GM19193 (cell line): ENCODE measurements around the gene PTH2.

Experiments
- POLR2A ChIP-seq: IDR thresholded peaks from 4 replicates; pipeline ENCODE4 v1.6.1; 2011; ENCODE audit not compliant: insufficient read depth, insufficient read length; ENCODE audit errors: extremely low read depth

The PTH2 gene

DNA sequence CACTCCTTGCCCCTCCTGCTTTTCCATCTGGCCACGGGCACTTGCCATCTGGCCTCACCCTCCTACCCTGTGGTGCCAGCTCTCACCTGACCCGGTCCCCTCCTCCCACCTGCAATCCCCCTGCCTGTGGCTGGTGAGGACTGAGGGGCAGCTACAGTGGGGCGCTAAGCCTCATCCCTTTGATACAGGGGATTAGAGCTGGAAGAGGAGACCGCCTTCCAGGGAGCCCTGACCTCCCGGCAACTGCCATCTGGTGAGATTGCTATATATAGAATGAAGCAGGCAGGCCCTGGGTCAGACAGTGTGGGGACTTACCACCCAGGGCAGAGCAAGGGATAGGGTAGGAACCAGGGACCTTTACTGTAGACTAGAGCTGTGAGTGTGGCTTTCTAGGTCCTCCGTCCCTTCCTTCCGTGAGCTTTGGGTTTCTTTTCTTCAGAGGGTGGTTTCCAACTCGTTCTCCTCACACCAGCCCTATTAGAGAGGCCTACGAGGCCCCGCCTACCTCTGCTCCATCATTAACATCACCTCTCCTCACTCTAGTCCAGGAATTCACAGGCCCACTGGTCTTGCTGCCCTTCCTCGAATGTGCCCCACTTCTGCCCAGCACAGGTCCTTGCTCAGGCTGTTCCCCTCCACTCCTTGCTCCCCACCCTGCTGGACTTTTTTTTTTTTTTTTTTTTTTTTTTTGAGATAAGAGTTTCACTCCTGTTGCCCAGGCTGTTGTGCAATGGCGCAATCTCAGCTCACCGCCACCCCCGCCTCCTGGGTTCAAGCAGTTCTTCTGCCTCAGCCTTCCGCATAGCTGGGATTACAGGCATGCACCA, 27.4 kb downstream of the PTH2 start:
- TF ChIP-seq POLR2A: no peak

DNA sequence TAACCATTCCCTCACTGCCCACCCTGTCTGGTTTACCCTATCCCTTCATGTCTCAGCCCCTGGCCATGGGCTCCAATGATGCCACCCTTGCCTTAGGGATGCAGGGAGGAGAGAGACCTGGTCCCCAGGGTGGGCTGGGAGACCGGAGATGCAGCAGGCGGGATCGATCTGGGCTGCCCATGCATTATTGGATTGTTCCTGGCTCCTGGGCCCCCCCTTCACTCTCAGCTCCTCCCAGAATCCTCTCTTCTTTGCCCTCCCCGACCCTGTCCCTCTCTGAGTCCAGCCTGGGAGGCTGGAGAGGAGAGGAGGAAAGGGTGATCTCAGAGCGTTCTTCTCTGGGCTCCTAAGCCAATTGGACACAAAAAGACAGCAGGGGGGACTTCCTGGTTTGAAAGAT, 29.4 kb downstream of the PTH2 start:
- TF ChIP-seq POLR2A: no peak

DNA sequence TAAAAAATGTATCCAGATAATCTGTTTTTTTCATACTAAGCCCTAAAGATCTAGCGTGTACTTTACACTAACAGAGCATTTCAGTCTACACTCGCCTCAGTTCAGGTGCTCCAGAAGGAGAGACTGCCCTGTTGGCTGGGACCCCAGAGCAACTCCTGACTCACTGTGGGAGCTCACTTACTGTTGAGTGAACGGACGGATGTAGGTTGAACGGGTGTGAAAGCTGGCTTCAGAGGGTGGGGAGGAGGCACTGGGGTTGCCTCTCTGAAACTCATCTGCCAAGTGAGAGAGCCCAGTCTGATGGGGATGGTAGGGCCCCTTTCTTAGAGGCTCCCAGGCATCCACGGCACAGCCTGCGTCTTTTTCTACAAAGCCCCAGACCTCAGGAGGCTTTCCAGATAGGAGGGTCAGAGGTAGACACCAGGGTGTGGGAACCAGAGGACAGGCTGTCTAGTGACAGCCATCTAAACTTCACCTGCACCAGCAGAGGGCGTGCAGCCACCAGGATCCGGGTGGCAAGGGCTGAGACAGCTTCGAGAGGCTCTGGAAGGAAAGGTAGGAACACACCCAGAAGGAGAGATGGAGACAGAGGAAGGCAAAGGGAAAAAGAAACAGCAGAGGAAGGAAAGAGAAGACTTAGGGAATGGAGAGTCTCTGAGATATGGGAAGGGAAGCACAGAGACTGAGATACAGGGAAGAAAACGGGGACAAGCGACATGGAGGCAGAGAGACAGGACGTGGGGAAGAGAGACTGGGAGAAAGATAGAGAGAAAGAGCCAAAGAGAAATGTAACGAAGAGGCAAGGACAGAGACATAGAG, 31.5 kb downstream of the PTH2 start:
- no peak for TF ChIP-seq POLR2A

- TF ChIP-seq POLR2A: no peak
Observed at GRCh38 chr19:49390929-49391359, 32.3 kb downstream of the PTH2 start.

GRCh38 chr19:49390131-49390928, 32.9 kb downstream of the PTH2 start:
- TF ChIP-seq POLR2A: no peak

GRCh38 chr19:49389406-49389805, 33.8 kb downstream of the PTH2 start:
- no peak for TF ChIP-seq POLR2A

DNA sequence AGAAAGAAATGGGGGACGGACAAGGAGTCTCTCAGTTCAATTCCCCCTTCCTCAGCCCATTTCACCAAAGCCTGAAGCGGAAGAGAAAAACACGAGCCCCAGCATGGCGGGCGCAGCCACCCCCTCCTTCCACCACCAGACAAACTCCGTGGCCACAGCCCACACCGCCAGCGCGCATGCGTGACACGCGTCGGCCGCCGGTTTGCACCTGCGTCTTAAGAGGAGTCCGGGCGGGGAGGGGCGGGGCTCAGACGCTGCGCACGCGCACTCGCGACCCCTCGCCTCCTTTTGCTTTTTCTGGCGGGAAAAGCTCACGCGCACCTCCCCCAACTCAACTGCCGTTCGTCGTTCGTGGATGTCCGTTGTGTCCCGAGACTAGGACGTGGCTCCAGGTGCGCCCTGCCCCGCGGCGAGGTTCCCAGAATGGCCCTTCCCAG, 35.3 kb downstream of the PTH2 start, which contains the start of gene KASH5:
KASH5 (plus strand) TSS at position 314 of the 437 bp plus-strand sequence. CDS start 2,635 bp downstream, outside the sequence.
- TF ChIP-seq POLR2A: no peak

DNA sequence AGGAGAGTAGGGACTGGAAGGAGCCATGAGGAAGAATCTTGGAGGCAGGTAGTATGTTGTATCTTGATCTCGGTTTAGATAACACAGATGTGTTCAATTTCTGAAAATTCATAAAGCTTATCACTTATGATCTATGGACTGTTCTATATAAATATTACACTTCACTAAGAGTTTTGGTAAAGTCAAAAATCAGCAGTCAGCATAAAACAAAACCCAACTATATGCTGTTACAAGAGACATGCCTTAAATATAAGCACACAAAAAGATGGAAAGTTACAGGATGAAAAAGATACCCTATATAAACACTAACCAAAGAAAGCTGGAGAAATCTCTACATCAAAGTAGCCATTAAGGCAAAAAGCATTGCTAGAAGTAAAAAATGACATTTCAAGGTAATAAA, 39.6 kb downstream of the PTH2 start:
- TF ChIP-seq POLR2A: no peak

DNA sequence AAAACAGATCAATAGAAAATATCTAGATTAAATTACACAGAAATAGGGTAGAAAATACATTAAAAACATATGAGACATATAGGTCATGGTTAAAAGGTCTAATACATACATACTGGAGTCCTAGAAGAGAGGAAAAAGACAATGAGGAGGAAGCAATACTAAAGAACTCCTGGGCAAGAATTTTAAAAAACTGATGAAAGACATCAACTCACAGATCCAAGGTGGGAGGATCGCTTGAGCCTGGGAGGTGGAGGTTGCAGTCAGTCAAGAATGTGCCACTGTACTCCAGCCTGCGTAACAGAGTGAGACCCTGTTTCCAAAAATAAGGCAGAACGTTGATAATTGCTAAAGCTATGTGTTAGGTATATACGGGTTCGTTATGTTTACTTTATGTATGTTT, 40.6 kb downstream of the PTH2 start:
- no peak for TF ChIP-seq POLR2A

DNA sequence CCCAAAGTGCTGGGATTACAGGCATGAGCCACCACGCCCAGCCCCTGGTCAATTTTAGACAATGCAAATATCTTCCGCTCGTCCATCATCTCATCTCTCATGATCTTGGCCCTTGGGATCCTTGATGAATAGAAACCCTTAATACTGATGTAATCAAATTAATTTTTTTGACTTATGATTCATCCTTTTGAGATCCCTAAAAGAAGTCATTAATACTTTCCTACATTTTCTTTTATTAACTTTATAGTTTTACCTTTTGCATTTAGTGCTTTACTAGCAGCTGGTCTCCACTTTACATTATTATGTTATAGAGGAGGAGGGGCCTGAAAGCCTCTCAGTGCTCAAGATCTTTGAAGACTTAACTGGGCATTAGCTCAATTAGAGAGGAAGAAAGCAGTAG, 42.9 kb downstream of the PTH2 start:
- no peak for TF ChIP-seq POLR2A

GRCh38 chr19:49378512-49378911, 44.7 kb downstream of the PTH2 start:
- no peak for TF ChIP-seq POLR2A

- no peak for TF ChIP-seq POLR2A
Observed at GRCh38 chr19:49374665-49375434, 48.4 kb downstream of the PTH2 start.
